Ectodermal cell (in vitro differentiated cells): Measurements from ENCODE around the gene NUP155.
"Not testable (repeated sequence)": the region's sequence is repeated elsewhere in the genome, so short reads cannot be mapped to it uniquely, and the experiment has no call there.

ENCODE experiments used
- H3K27ac ChIP-seq: 2 replicates; pipeline ENCODE4 v1.7.0; 2013; ENCODE audit warnings: mild to moderate bottlenecking, low read depth, low read length; ENCODE audit not compliant: insufficient read depth, poor library complexity, severe bottlenecking
- H3K27me3 ChIP-seq: 2 replicates; pipeline ENCODE4 v1.7.0; 2013; ENCODE audit warnings: mild to moderate bottlenecking, low read length; ENCODE audit not compliant: insufficient read depth, control insufficient read depth, poor library complexity, severe bottlenecking
- H3K36me3 ChIP-seq: one replicate; pipeline ENCODE4 v1.7.0; 2013; ENCODE audit warnings: low read length; ENCODE audit not compliant: control insufficient read depth, insufficient read depth
- H3K4me1 ChIP-seq: one replicate; pipeline ENCODE4 v1.7.0; 2013; ENCODE audit warnings: low read length; ENCODE audit not compliant: control insufficient read depth, insufficient read depth
- H3K4me3 ChIP-seq: 2 replicates; pipeline ENCODE4 v1.7.0; 2013; ENCODE audit warnings: low read depth, low read length, control low read depth; ENCODE audit not compliant: insufficient read depth
- H3K9me3 ChIP-seq: 2 replicates; pipeline ENCODE4 v1.7.0; 2013; ENCODE audit warnings: mild to moderate bottlenecking, low read length, moderate library complexity; ENCODE audit not compliant: control insufficient read depth
- WGBS, 2 experiments: methylation state at CpG; one replicate each; pipeline ENCODE4 v1.1.7; 2013; ENCODE audit warnings: missing lambda C conversion rate in 2 of 2; 5-methylcytosine and 5-hydroxymethylcytosine counted together

Gene NUP155

DNA sequence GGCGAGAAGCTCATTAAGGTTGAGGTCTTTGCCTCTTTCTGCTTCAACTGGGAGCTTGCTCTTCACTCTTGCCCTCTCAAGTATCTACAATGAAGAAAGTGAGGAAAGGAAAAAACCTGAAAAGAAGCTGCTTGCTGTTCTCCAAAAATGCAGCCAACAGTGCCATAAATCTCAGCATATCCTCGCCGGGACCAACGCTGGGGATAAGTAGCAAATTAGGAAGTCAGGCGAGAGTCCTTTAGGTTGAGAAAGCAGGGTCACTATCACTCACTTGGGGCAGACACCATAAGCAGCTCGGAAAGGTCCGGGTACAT is 399 bp downstream of the NUP155 start:
- H3K4me3 ChIP-seq, result peak overlapping the region; percentile 98
- no peak overlapping the region for H3K27ac ChIP-seq
- WGBS, 2 experiments, result 0 to 1% methylated on average over 7 of the region's 7 CpGs
- peaks cover under 1% of the 10 kb centered on the region for H3K27me3 ChIP-seq
- H3K9me3 ChIP-seq, result no peaks in the 10 kb centered on the region
- peaks cover 11% of the 10 kb centered on the region for H3K4me1 ChIP-seq
- no peaks in the 10 kb centered on the region for H3K36me3 ChIP-seq

GRCh38 chr5:37355161-37355560 is 15.7 kb downstream of the NUP155 start:
- Histone ChIP-seq H3K4me3 (no peak overlapping the region), H3K4me1 (no peaks in the 10 kb centered on the region), H3K27me3 (no peaks in the 10 kb centered on the region), H3K36me3 (peaks cover 26% of the 10 kb centered on the region), H3K9me3 (no peaks in the 10 kb centered on the region), H3K27ac (no peak overlapping the region)
- WGBS, 2 experiments, result 94 to 99% methylated on average over 5 of the region's 6 CpGs

DNA sequence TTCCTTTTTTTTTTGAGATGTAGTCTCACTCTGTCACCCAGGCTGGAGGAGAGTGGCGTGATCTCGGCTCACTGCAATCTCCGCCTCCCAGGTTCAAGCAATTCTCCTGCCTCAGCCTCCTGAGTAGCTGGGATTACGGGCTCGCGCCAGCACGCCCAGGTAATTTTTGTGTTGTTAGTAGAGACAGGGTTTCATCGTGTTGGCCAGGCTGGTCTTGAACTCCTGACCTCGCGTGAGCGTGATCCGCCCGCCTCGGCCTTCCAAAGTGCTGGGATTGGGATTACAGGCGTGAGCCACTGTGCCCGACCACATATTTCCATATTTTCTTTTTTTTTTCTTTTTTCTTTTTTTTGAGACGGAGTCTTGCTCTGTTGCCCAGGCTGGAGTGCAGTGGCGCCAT is 28.2 kb downstream of the NUP155 start:
- not testable (repeated sequence) for H3K9me3 ChIP-seq, H3K27ac ChIP-seq, H3K4me1 ChIP-seq, H3K27me3 ChIP-seq, H3K4me3 ChIP-seq
- H3K36me3 ChIP-seq, result peaks cover 32% of the 10 kb centered on the region
- WGBS, 2 experiments, result 92 to 96% methylated on average over 18 of the region's 18 CpGs

GRCh38 chr5:37334754-37335153 is 36.2 kb downstream of the NUP155 start:
- not testable (repeated sequence) for H3K4me3 ChIP-seq, H3K27ac ChIP-seq, H3K9me3 ChIP-seq, H3K27me3 ChIP-seq, H3K4me1 ChIP-seq
- WGBS, 2 experiments, result 87 to 95% methylated on average over 12 of the region's 12 CpGs
- H3K36me3 ChIP-seq, result peaks cover 27% of the 10 kb centered on the region

- Histone ChIP-seq H3K36me3 (peaks cover 42% of the 10 kb centered on the region), H3K9me3 (no peaks in the 10 kb centered on the region), H3K27ac (no peak overlapping the region), H3K4me3 (no peak overlapping the region), H3K27me3 (no peaks in the 10 kb centered on the region), H3K4me1 (no peaks in the 10 kb centered on the region)
Observed at GRCh38 chr5:37326536-37326935, 44.4 kb downstream of the NUP155 start.

GRCh38 chr5:37323607-37324006 is 47.3 kb downstream of the NUP155 start:
- no peak overlapping the region for H3K27ac ChIP-seq
- H3K4me3 ChIP-seq, result no peak overlapping the region
- H3K9me3 ChIP-seq, result no peaks in the 10 kb centered on the region
- WGBS, 2 experiments, result 91 to 100% methylated on average over 1 of the region's 1 CpG
- H3K4me1 ChIP-seq, result no peaks in the 10 kb centered on the region
- H3K27me3 ChIP-seq, result no peaks in the 10 kb centered on the region
- peaks cover 24% of the 10 kb centered on the region for H3K36me3 ChIP-seq

- H3K4me3 ChIP-seq, result no peak overlapping the region
- H3K9me3 ChIP-seq, result no peaks in the 10 kb centered on the region
- H3K27ac ChIP-seq, result no peak overlapping the region
- WGBS, 2 experiments, result 96 to 97% methylated on average over 2 to 3 of the region's 3 CpGs
- H3K4me1 ChIP-seq, result no peaks in the 10 kb centered on the region
- H3K36me3 ChIP-seq, result peaks cover 23% of the 10 kb centered on the region
- H3K27me3 ChIP-seq, result no peaks in the 10 kb centered on the region
Observed at GRCh38 chr5:37319037-37319782, 51.7 kb downstream of the NUP155 start.

DNA sequence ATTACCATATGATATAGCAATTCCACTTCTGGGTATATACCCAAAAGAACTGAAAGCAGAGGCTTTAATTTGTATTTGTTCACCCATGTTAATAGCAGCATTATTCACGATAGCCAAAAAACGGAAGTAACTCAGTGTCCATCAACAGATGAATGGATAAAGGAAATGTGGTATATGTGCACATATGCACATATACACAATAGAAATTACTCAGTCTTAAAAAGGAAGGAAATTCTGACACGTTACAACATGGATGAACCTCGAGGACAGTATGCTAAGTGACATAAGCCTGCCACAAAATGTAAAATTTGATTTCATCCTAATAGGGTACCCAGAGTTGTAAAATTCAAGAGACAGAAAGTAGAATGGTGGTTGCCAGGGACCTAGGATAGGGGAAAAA is 54.9 kb downstream of the NUP155 start:
- Histone ChIP-seq H3K9me3 (no peaks in the 10 kb centered on the region), H3K36me3 (peaks cover 30% of the 10 kb centered on the region), H3K4me1 (no peaks in the 10 kb centered on the region), H3K4me3 (no peak overlapping the region), H3K27ac (no peak overlapping the region), H3K27me3 (no peaks in the 10 kb centered on the region)
- 88 to 98% methylated on average over 2 to 4 of the region's 4 CpGs for WGBS, 2 experiments

GRCh38 chr5:37310360-37310759 is 60.5 kb downstream of the NUP155 start:
- Histone ChIP-seq H3K4me3 (no peak overlapping the region), H3K9me3 (no peaks in the 10 kb centered on the region), H3K27ac (no peak overlapping the region), H3K4me1 (no peaks in the 10 kb centered on the region), H3K27me3 (no peaks in the 10 kb centered on the region), H3K36me3 (peaks cover 51% of the 10 kb centered on the region)
- WGBS, 2 experiments, result 100% methylated on average over 1 of the region's 1 CpG

GRCh38 chr5:37308793-37309192 is 62.1 kb downstream of the NUP155 start:
- H3K9me3 ChIP-seq, result no peaks in the 10 kb centered on the region
- H3K27me3 ChIP-seq, result no peaks in the 10 kb centered on the region
- 93 to 97% methylated on average over 4 of the region's 4 CpGs for WGBS, 2 experiments
- H3K27ac ChIP-seq, result no peak overlapping the region
- no peaks in the 10 kb centered on the region for H3K4me1 ChIP-seq
- no peak overlapping the region for H3K4me3 ChIP-seq
- peaks cover 52% of the 10 kb centered on the region for H3K36me3 ChIP-seq

GRCh38 chr5:37304888-37305287 is 66.0 kb downstream of the NUP155 start:
- WGBS, 2 experiments, result 92 to 98% methylated on average over 2 of the region's 2 CpGs
- Histone ChIP-seq H3K9me3 (no peaks in the 10 kb centered on the region), H3K27ac (no peak overlapping the region), H3K4me3 (no peak overlapping the region), H3K27me3 (no peaks in the 10 kb centered on the region), H3K4me1 (no peaks in the 10 kb centered on the region), H3K36me3 (peaks cover 44% of the 10 kb centered on the region)
